Heart right ventricle (tissue), 16 donors: ENCODE measurements around the gene DOCK1. TPM values are rescaled to one million over a fixed set of nuclear protein-coding genes. Genes with fewer than 3 reads are reported as not detected.

ENCODE experiments used
- ATAC-seq, 8 donors: fragments of 200-7000 bp; cut with Tn5 transposase; one replicate each; pipeline ENCODE4 v1.9.1; 2020; ENCODE audit warnings: mild to moderate bottlenecking in 8 of 8, moderate library complexity in 8 of 8, moderate number of reproducible peaks in 1 of 8
- DNase-seq, 2 donors: peaks; one replicate each; pipeline ENCODE4 v3.0.0-alpha.2; 2020
- H3K27ac ChIP-seq, 10 donors: fragments of 200-600 bp; sonication (generic) in 2 of 10; one replicate each; pipeline versions ENCODE4 v1.5.0 to v1.8.0; 2020 to 2022; ENCODE audit warnings: mild to moderate bottlenecking in 3 of 10
- H3K27me3 ChIP-seq, 7 donors: fragments of 200-600 bp; one replicate each; pipeline ENCODE4 v1.8.0; 2021 to 2022; ENCODE audit warnings: mild to moderate bottlenecking in 2 of 7
- H3K36me3 ChIP-seq, 9 donors: fragments of 200-600 bp; sonication (generic) in 1 of 9; one replicate each; pipeline versions ENCODE4 v1.5.0 to v1.8.0; 2020 to 2022; ENCODE audit warnings: mild to moderate bottlenecking in 2 of 9
- H3K4me1 ChIP-seq, 9 donors: fragments of 200-600 bp; sonication (generic) in 1 of 9; one replicate each; pipeline versions ENCODE4 v1.5.0 to v1.8.0; 2020 to 2022; ENCODE audit warnings: mild to moderate bottlenecking in 4 of 9
- H3K4me3 ChIP-seq, 10 donors: fragments of 200-600 bp; sonication (generic) in 2 of 10; one replicate each; pipeline versions ENCODE4 v1.5.0 to v1.8.0; 2020 to 2022; ENCODE audit warnings: mild to moderate bottlenecking in 7 of 10, moderate library complexity in 2 of 10
- H3K9me3 ChIP-seq, 11 donors: fragments of 200-600 bp in 10 of 11; sonication (generic) in 2 of 11; one replicate each; pipeline versions ENCODE4 v1.5.0 to v1.8.0; 2013 to 2022; ENCODE audit warnings: mild to moderate bottlenecking in 2 of 11, control low read depth in 1 of 11, moderate library complexity in 1 of 11
- CTCF ChIP-seq, 9 donors: fragments of 200-600 bp; sonication (generic) in 2 of 9; IDR thresholded peaks; one replicate each; pipeline versions ENCODE4 v1.5.0 to v1.8.0; 2021 to 2022; ENCODE audit warnings: antibody characterized with exemption in 9 of 9, mild to moderate bottlenecking in 5 of 9, moderate library complexity in 1 of 9
- WGBS, 2 donors: extraction: QIAGEN DNeasy Blood & Tissue Kit; methylation state at CpG; one replicate each; pipeline ENCODE4 v1.1.7; 2013; ENCODE audit warnings: inconsistent platforms in 1 of 2; 5-methylcytosine and 5-hydroxymethylcytosine counted together
- intact Hi-C, 10 donors: fragments of 100-400 bp; cut with DNase I; formaldehyde crosslinking; loops; one replicate each; pipeline versions ENCODE4 v1.11.1 to v1.14.2; 2022
- polyA plus RNA-seq, 2 donors: library from polyadenylated mRNA; stranded (reverse); fragments of 200-250 nt; gene quantifications; one replicate each; pipeline ENCODE4 v1.2.3, GENCODE V29; 2013
- total RNA-seq, 10 donors: library from RNA; stranded (reverse); fragmentation: NEBNext Ultra II Directional in 3 of 10; extraction: Animal tissue kit (Norgen Biotek cat#: 25700) in 3 of 10; gene quantifications; one replicate each; pipeline versions ENCODE4 v1.2.1 to v1.2.4, GENCODE V29; 2021 to 2023
- donor health status: Arrhythmogenic right ventricular cardiomyopathy.
- donor health status: ischemic (EF 13 %, LVEDD 7.1; RV severe dilation, severe dysfunction).
- donor health status: healthy with polysubstance abuse.
- donor health status: DM: no; HTN: yes; CAD: no.
- donor health status: DM: no; HTN: no; CAD: no.
- donor health status: ischemic (EF 25% LVEDD 6.9; RV normal size, moderate dysfunction).
- donor health status: ischemic (EF 25% LVEDD 5.7; RV mildly dilated, moderate dysfunction).
- donor health status: healthy.
- donor health status: DM: yes; HTN: yes; CAD: no.
- donor health status: Ischemic cardiomyopathy.
- donor health status: ischemic (EF 35%, LVEDD 5.7; RV mildly dilated, moderate dysfunction).
- donor health status: nonischemic (EF 11% LVEDD 7.7; RV severe dilation, severe dysfunction).
- donor health status: DM: yes; HTN: yes; CAD: no.
- donor health status: PGD.
- donor health status: ischemic (EF 29% LVEDD 5.4; RV normal size, mild dysfunction).
- donor health status: nonischemic (EF 23%, LVEDD 6.1; RV moderate dilation, normal function).

DOCK1 gene
- total and polyA plus RNA-seq, 12 donors = 7.8 to 26.7 (median 19.8) TPM

GRCh38 chr10:127203067-127203466, 297.8 kb downstream of the DOCK1 start:
- no peak overlapping the region for H3K4me3 ChIP-seq
- intact Hi-C loops = no loop called here
- no peaks in the 10 kb centered on the region for H3K9me3 ChIP-seq
- peaks cover 0 to 20% (median 0%) of the 10 kb centered on the region in 9 donors for H3K36me3 ChIP-seq
- H3K4me1 ChIP-seq = no peaks in the 10 kb centered on the region
- H3K27me3 ChIP-seq = no peaks in the 10 kb centered on the region
- no peak for ATAC-seq
- no peak for TF ChIP-seq CTCF (IDR thresholded peaks at IDR 0.05)
- DNase-seq = no peak
- no peak overlapping the region for H3K27ac ChIP-seq
- 95 to 96% methylated on average over 7 of the region's 7 CpGs for whole genome bisulfite sequencing, 2 donors

GRCh38 chr10:127207081-127207480, 301.9 kb downstream of the DOCK1 start:
- H3K9me3 ChIP-seq = no peaks in the 10 kb centered on the region
- WGBS, 2 donors = 91 to 92% methylated on average over 2 of the region's 2 CpGs
- no peak overlapping the region for H3K4me3 ChIP-seq
- ATAC-seq = no peak
- H3K36me3 ChIP-seq = peaks cover 0 to 11% (median 0%) of the 10 kb centered on the region in 9 donors
- DNase-seq = no peak
- intact Hi-C loops = no loop called here
- no peaks in the 10 kb centered on the region for H3K4me1 ChIP-seq
- H3K27me3 ChIP-seq = no peaks in the 10 kb centered on the region
- no peak overlapping the region for H3K27ac ChIP-seq
- no peak for TF ChIP-seq CTCF (IDR thresholded peaks at IDR 0.05)

GRCh38 chr10:127210936-127211466, 305.8 kb downstream of the DOCK1 start:
- WGBS, 2 donors = 83 to 85% methylated on average over 7 of the region's 7 CpGs
- H3K27ac ChIP-seq = no peak overlapping the region

GRCh38 chr10:127215866-127216265, 310.6 kb downstream of the DOCK1 start:
- TF ChIP-seq CTCF (IDR thresholded peaks at IDR 0.05) = no peak
- H3K4me1 ChIP-seq = peaks cover 0 to 9% (median 0%) of the 10 kb centered on the region in 9 donors
- DNase-seq (no peak), ATAC-seq (no peak)
- H3K27me3 ChIP-seq = no peaks in the 10 kb centered on the region
- no peaks in the 10 kb centered on the region for H3K36me3 ChIP-seq
- H3K9me3 ChIP-seq = peaks cover 0 to 7% (median 0%) of the 10 kb centered on the region in 11 donors
- intact Hi-C loops = no loop called here
- no peak overlapping the region for H3K4me3 ChIP-seq
- WGBS, 2 donors = 81 to 82% methylated on average over 4 of the region's 4 CpGs
- no peak overlapping the region for H3K27ac ChIP-seq

More at GRCh38 chr10:127210936-127211466, 305.8 kb downstream of the DOCK1 start:
- no peak for TF ChIP-seq CTCF (IDR thresholded peaks at IDR 0.05)
- no peaks in the 10 kb centered on the region for H3K27me3 ChIP-seq
- H3K4me1 ChIP-seq = peaks cover 0 to 9% (median 0%) of the 10 kb centered on the region in 9 donors
- intact Hi-C loops = no loop called here
- H3K9me3 ChIP-seq = no peaks in the 10 kb centered on the region
- no peaks in the 10 kb centered on the region for H3K36me3 ChIP-seq
- ATAC-seq (no peak), DNase-seq (no peak)
- no peak overlapping the region for H3K4me3 ChIP-seq
